ENCODE results near the gene KCNN4.

GRCh38 chr19:43781630-43782310 lies 997 bp upstream of the KCNN4 start:
- TF ChIP-seq CTCF (IDR thresholded peaks at IDR 0.05) (no peak), POLR2A (IDR thresholded peaks at IDR 0.05) (no peak)
